ENCODE measurements around the gene KIF5C.
"Not testable (repeated sequence)": the region's sequence is repeated elsewhere in the genome, so short reads cannot be mapped to it uniquely, and the experiment has no call there.

The KIF5C gene

GRCh38 chr2:148874868-148875341 is at the start of gene KIF5C:
Gene KIF5C, plus strand, starts transcription at chr2:148875227. Its CDS starts 391 bp downstream, at chr2:148875618.
- peak; percentile 77 for DNase-seq (ENCODE audit: low read depth)

- DNase-seq (ENCODE audit: low read depth) = no peak
These were observed 48.2 kb upstream of the KIF5C start for GRCh38 chr2:148826791-148827190.

- no peak for DNase-seq (ENCODE audit: low read depth)
These were observed 46.1 kb upstream of the KIF5C start for GRCh38 chr2:148828941-148829340.

- no peak for DNase-seq (ENCODE audit: low read depth)
These were observed 45.4 kb upstream of the KIF5C start for GRCh38 chr2:148829618-148830017.

- no peak for DNase-seq (ENCODE audit: low read depth)
These were observed 42.4 kb upstream of the KIF5C start for GRCh38 chr2:148832637-148833036.

- DNase-seq (ENCODE audit: low read depth) = no peak
These were observed 33.0 kb upstream of the KIF5C start for GRCh38 chr2:148842050-148842449.

GRCh38 chr2:148848146-148848545 is 26.9 kb upstream of the KIF5C start:
- DNase-seq (ENCODE audit: low read depth) = no peak

- no peak for DNase-seq (ENCODE audit: low read depth)
These were observed 21.6 kb upstream of the KIF5C start for GRCh38 chr2:148853458-148853857.

GRCh38 chr2:148860037-148860436 is 15.0 kb upstream of the KIF5C start:
- DNase-seq (ENCODE audit: low read depth) = no peak

GRCh38 chr2:148861367-148861766 is 13.7 kb upstream of the KIF5C start:
- no peak for DNase-seq (ENCODE audit: low read depth)

GRCh38 chr2:148862478-148862877 is 12.5 kb upstream of the KIF5C start:
- DNase-seq (ENCODE audit: low read depth) = not testable (repeated sequence)

- DNase-seq (ENCODE audit: low read depth) = no peak
These were observed 9.5 kb upstream of the KIF5C start for GRCh38 chr2:148865512-148865911.

GRCh38 chr2:148866091-148866490 is 8.9 kb upstream of the KIF5C start:
- DNase-seq (ENCODE audit: low read depth) = no peak

- no peak for DNase-seq (ENCODE audit: low read depth)
These were observed 7.8 kb upstream of the KIF5C start for GRCh38 chr2:148867079-148867769.

GRCh38 chr2:148875387-148876051 is 492 bp downstream of the KIF5C start:
- DNase-seq (ENCODE audit: low read depth) = no peak

GRCh38 chr2:148876202-148876594 is 1.2 kb downstream of the KIF5C start:
- DNase-seq (ENCODE audit: low read depth) = no peak

- no peak for DNase-seq (ENCODE audit: low read depth)
These were observed 1.8 kb downstream of the KIF5C start for GRCh38 chr2:148876595-148877402.

GRCh38 chr2:148877403-148877740 is 2.3 kb downstream of the KIF5C start:
- no peak for DNase-seq (ENCODE audit: low read depth)

- DNase-seq (ENCODE audit: low read depth) = no peak
These were observed 5.6 kb downstream of the KIF5C start for GRCh38 chr2:148880636-148881035.

GRCh38 chr2:148882051-148882450 is 7.0 kb downstream of the KIF5C start:
- no peak for DNase-seq (ENCODE audit: low read depth)

- DNase-seq (ENCODE audit: low read depth) = no peak
These were observed 10.2 kb downstream of the KIF5C start for GRCh38 chr2:148885209-148885608.

GRCh38 chr2:148885988-148886387 is 11.0 kb downstream of the KIF5C start:
- no peak for DNase-seq (ENCODE audit: low read depth)
